NCI-H2081 (cell line): ENCODE results near the gene MEN1.

Experiments
- DNase-seq, 2 experiments: peaks; one replicate each; lab custom pipeline; 2025; lab: John Stamatoyannopoulos, UW

The MEN1 gene

GRCh38 chr11:64784813-64785581 lies 25.4 kb downstream of the MEN1 start:
- DNase-seq: no peak

- peak; percentile 100 for DNase-seq
These were observed 31.7 kb downstream of the MEN1 start, which contains the start of gene SF1 for GRCh38 chr11:64778473-64779298. SF1 (minus strand) TSS chr11:64778542; CDS start chr11:64778392, 150 bp downstream.

- DNase-seq: no peak
These were observed 32.2 kb downstream of the MEN1 start for GRCh38 chr11:64778223-64778472.

- peak; percentile 76 to 84 for DNase-seq
These were observed 32.7 kb downstream of the MEN1 start for GRCh38 chr11:64777449-64778222.

- DNase-seq: no peak
These were observed 33.5 kb downstream of the MEN1 start for GRCh38 chr11:64776875-64777274.

- DNase-seq: no peak
These were observed 33.9 kb downstream of the MEN1 start for GRCh38 chr11:64776425-64776824.

- no peak for DNase-seq
These were observed 36.2 kb downstream of the MEN1 start for GRCh38 chr11:64774144-64774543.

GRCh38 chr11:64772303-64773018 lies 37.9 kb downstream of the MEN1 start:
- DNase-seq: no peak

- no peak for DNase-seq
These were observed 38.5 kb downstream of the MEN1 start for GRCh38 chr11:64771861-64772260.

GRCh38 chr11:64770120-64770519 lies 40.2 kb downstream of the MEN1 start:
- DNase-seq: no peak

GRCh38 chr11:64769283-64769682 lies 41.1 kb downstream of the MEN1 start:
- DNase-seq: no peak

GRCh38 chr11:64768300-64768694 lies 42.1 kb downstream of the MEN1 start:
- DNase-seq: no peak

- DNase-seq: peak; percentile 11 to 12
These were observed 42.7 kb downstream of the MEN1 start for GRCh38 chr11:64767344-64768299.

- no peak for DNase-seq
These were observed 43.5 kb downstream of the MEN1 start for GRCh38 chr11:64766881-64767280.

- DNase-seq: no peak
These were observed 44.3 kb downstream of the MEN1 start for GRCh38 chr11:64765851-64766665.

- no peak for DNase-seq
These were observed 45.0 kb downstream of the MEN1 start for GRCh38 chr11:64765291-64765850.

GRCh38 chr11:64764753-64765152 lies 45.6 kb downstream of the MEN1 start:
- DNase-seq: no peak

- DNase-seq: no peak
These were observed 46.2 kb downstream of the MEN1 start for GRCh38 chr11:64764040-64764611.

- no peak for DNase-seq
These were observed 46.8 kb downstream of the MEN1 start for GRCh38 chr11:64763526-64764039.
